Mammary epithelial cell (primary cell): ENCODE results near the gene TBL3.

Experiments
- EZH2 ChIP-seq: IDR thresholded peaks from 2 replicates; pipeline ENCODE4 v1.6.1; 2012; ENCODE audit warnings: low read length, inconsistent platforms, borderline replicate concordance
- TF ChIP-seq, protein P1 (sequence below), 2 donors: IDR thresholded peaks in 1 of 2; conservative IDR thresholded peaks in 1 of 2; 2 replicates each; pipeline ENCODE4 v1.5.1; 2011 to 2012; ENCODE audit warnings: inconsistent platforms in 2 of 2, low read length in 2 of 2, mild to moderate bottlenecking in 2 of 2, control low read depth in 1 of 2, low read depth in 1 of 2; ENCODE audit not compliant: insufficient read depth in 1 of 2; ENCODE audit errors: extremely low read depth in 1 of 2

DNA sequence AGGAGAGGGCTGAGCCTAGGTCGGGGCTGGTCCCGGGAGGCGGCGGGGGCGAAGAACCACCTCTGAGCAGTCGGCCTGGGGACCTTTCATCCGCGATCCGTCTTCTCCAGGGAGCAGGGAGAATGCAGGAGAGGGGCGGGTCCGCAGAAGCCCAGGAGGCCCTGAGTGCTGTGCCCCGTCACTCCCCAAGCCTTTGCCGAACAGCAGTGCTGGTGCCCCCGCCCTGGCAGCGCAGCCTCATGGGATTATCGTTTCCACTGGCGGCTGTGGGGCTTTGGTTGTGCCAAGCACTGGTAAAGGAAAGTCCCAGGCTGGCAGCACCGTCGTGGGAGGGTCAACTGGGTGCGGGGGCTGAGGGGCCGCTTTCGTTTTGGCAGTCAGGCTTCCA is 631 bp downstream of the TBL3 start:
- TF ChIP-seq, protein P1, sequence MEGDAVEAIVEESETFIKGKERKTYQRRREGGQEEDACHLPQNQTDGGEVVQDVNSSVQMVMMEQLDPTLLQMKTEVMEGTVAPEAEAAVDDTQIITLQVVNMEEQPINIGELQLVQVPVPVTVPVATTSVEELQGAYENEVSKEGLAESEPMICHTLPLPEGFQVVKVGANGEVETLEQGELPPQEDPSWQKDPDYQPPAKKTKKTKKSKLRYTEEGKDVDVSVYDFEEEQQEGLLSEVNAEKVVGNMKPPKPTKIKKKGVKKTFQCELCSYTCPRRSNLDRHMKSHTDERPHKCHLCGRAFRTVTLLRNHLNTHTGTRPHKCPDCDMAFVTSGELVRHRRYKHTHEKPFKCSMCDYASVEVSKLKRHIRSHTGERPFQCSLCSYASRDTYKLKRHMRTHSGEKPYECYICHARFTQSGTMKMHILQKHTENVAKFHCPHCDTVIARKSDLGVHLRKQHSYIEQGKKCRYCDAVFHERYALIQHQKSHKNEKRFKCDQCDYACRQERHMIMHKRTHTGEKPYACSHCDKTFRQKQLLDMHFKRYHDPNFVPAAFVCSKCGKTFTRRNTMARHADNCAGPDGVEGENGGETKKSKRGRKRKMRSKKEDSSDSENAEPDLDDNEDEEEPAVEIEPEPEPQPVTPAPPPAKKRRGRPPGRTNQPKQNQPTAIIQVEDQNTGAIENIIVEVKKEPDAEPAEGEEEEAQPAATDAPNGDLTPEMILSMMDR (conservative IDR thresholded peaks at IDR 0.05 in 1 of 2, IDR thresholded peaks at IDR 0.05 in 1 of 2; ENCODE audit: extremely low read depth in 1 of 2, insufficient read depth in 1 of 2, low read depth in 1 of 2, low read length in 2 of 2) = no peak
- no peak for TF ChIP-seq EZH2
